GM23338 (cell line): ENCODE data around the gene PTH2. TPM values are rescaled to one million over a fixed set of nuclear protein-coding genes. Genes with fewer than 3 reads are reported as not detected.
A peak's percentile ranks its signal among the peaks of the same experiment; 100 is the strongest.

Source experiments
- ATAC-seq: fragments of 200-7000 bp; cut with Tn5 transposase; 3 replicates; pipeline ENCODE4 v1.9.1; 2020
- DNase-seq: peaks from one replicate; pipeline ENCODE4 v3.0.0-alpha.2; 2015; ENCODE audit warnings: low spot score
- H2AFZ ChIP-seq: fragments of 200-600 bp; sonication (generic); 2 replicates; pipeline ENCODE4 v1.8.0; 2016; ENCODE audit warnings: antibody characterized with exemption, mild to moderate bottlenecking, moderate library complexity
- H3F3A ChIP-seq: fragments of 200-600 bp; sonication (generic); replicated peaks from 2 replicates; pipeline ENCODE4 v1.8.0; 2017; ENCODE audit warnings: antibody characterized with exemption, mixed run types, low read depth
- H3K27ac ChIP-seq: fragments of 200-600 bp; sonication (generic); 2 replicates; pipeline ENCODE4 v1.6.1; 2016; ENCODE audit warnings: low read depth
- H3K27me3 ChIP-seq: fragments of 200-600 bp; sonication (generic); 2 replicates; pipeline ENCODE4 v1.8.0; 2016; ENCODE audit warnings: mild to moderate bottlenecking, mixed run types, moderate library complexity; ENCODE audit not compliant: insufficient read depth
- H3K36me3 ChIP-seq: fragments of 200-600 bp; sonication (generic); 2 replicates; pipeline ENCODE4 v1.8.0; 2016; ENCODE audit warnings: mild to moderate bottlenecking; ENCODE audit not compliant: insufficient read depth
- H3K4me1 ChIP-seq: fragments of 200-600 bp; sonication (generic); 2 replicates; pipeline ENCODE4 v1.8.0; 2016; ENCODE audit warnings: mild to moderate bottlenecking, moderate library complexity; ENCODE audit not compliant: insufficient read depth
- H3K4me2 ChIP-seq: fragments of 200-600 bp; sonication (generic); 2 replicates; pipeline ENCODE4 v1.7.1; 2017; ENCODE audit warnings: mixed run types
- H3K4me3 ChIP-seq: fragments of 200-600 bp; sonication (generic); 2 replicates; pipeline ENCODE4 v1.6.1; 2016; ENCODE audit warnings: mixed run types
- H3K79me2 ChIP-seq: fragments of 200-600 bp; sonication (generic); replicated peaks from 2 replicates; pipeline ENCODE4 v1.8.0; 2017; ENCODE audit warnings: mild to moderate bottlenecking; ENCODE audit not compliant: insufficient read depth
- H3K9me2 ChIP-seq: fragments of 200-600 bp; sonication (generic); 2 replicates; pipeline ENCODE4 v1.8.0; 2017; ENCODE audit not compliant: insufficient read depth
- H4K20me1 ChIP-seq: fragments of 200-600 bp; sonication (generic); replicated peaks from 2 replicates; pipeline ENCODE4 v1.8.0; 2017; ENCODE audit warnings: mild to moderate bottlenecking; ENCODE audit not compliant: insufficient read depth
- H3K27ac Mint-ChIP-seq: 2 replicates; pipeline ENCODE4 v1.8.0; 2020; ENCODE audit warnings: inconsistent platforms, mild to moderate bottlenecking, moderate library complexity, mixed read lengths
- H3K27me3 Mint-ChIP-seq: 3 replicates; pipeline ENCODE4 v1.8.0; 2022; ENCODE audit warnings: low read depth, mild to moderate bottlenecking, moderate library complexity, mixed read lengths, inconsistent platforms; ENCODE audit not compliant: insufficient read depth, poor library complexity
- H3K36me3 Mint-ChIP-seq: 3 replicates; pipeline ENCODE4 v1.8.0; 2021; ENCODE audit warnings: low read depth, mild to moderate bottlenecking, inconsistent platforms, moderate library complexity, mixed read lengths
- H3K4me1 Mint-ChIP-seq: 3 replicates; pipeline ENCODE4 v1.8.0; 2020; ENCODE audit warnings: mild to moderate bottlenecking, inconsistent platforms, mixed read lengths
- H3K4me3 Mint-ChIP-seq: 3 replicates; pipeline ENCODE4 v1.8.0; 2021; ENCODE audit warnings: moderate library complexity, mild to moderate bottlenecking, inconsistent platforms, mixed read lengths
- H3K9me3 Mint-ChIP-seq: 3 replicates; pipeline ENCODE4 v1.8.0; 2020; ENCODE audit warnings: moderate library complexity, mild to moderate bottlenecking, inconsistent platforms, mixed read lengths
- CREB1 ChIP-seq: fragments of 250-450 bp; sonication (Bioruptor Pico); IDR thresholded peaks from 2 replicates; pipeline ENCODE4 v1.5.0; 2020; ENCODE audit warnings: low read depth, mild to moderate bottlenecking, moderate library complexity
- ETS1 ChIP-seq: IDR thresholded peaks from 2 replicates; pipeline ENCODE4 v1.6.1; 2016; ENCODE audit warnings: antibody characterized with exemption
- EZH2 ChIP-seq: fragments of 200-600 bp; sonication (generic); IDR thresholded peaks from one replicate; pipeline ENCODE4 v1.8.0; 2017; ENCODE audit warnings: antibody characterized with exemption, mild to moderate bottlenecking, low read depth; ENCODE audit not compliant: unreplicated experiment
- EZH2phosphoT487 ChIP-seq: fragments of 200-600 bp; sonication (generic); IDR thresholded peaks from one replicate; pipeline ENCODE4 v1.8.1; 2018; ENCODE audit warnings: antibody characterized with exemption; ENCODE audit not compliant: unreplicated experiment
- JUNB ChIP-seq: IDR thresholded peaks from one replicate; pipeline ENCODE4 v1.6.1; 2016; ENCODE audit warnings: antibody characterized with exemption; ENCODE audit not compliant: unreplicated experiment
- NANOG ChIP-seq: IDR thresholded peaks from 2 replicates; pipeline ENCODE4 v1.6.1; 2016; ENCODE audit warnings: antibody characterized with exemption, borderline replicate concordance
- POLR2AphosphoS5 ChIP-seq: IDR thresholded peaks from 2 replicates; pipeline ENCODE4 v1.6.1; 2016; ENCODE audit warnings: antibody characterized with exemption, low read depth
- REST ChIP-seq: IDR thresholded peaks from one replicate; pipeline ENCODE4 v1.6.1; 2018; ENCODE audit warnings: antibody characterized with exemption; ENCODE audit not compliant: unreplicated experiment
- STAT1 ChIP-seq: IDR thresholded peaks from one replicate; pipeline ENCODE4 v1.6.1; 2016; ENCODE audit warnings: antibody characterized with exemption; ENCODE audit not compliant: unreplicated experiment
- ZNF114 ChIP-seq: fragments of 250-450 bp; sonication (Bioruptor Pico); IDR thresholded peaks from 2 replicates; pipeline ENCODE4 v1.5.0; 2020; ENCODE audit warnings: mild to moderate bottlenecking, moderate library complexity
- polyA plus RNA-seq: library from polyadenylated mRNA; unstranded; fragments of >200 nt; fragmentation: Nextera tagmentation; extraction: Ambion mirVana; gene quantifications from 2 replicates; pipeline ENCODE4 v1.2.1, GENCODE V29; 2016
- total RNA-seq: library from RNA; depleted of rRNA; stranded (reverse); fragments of >200 nt; shearing (Covaris generic); gene quantifications from 2 replicates; pipeline ENCODE4 v1.2.3, GENCODE V29; 2014

The PTH2 gene
- total and polyA plus RNA-seq, 2 experiments from 2014 or later, result 1.6 TPM; not detected in 1

GRCh38 chr19:49421878-49422202, 1.4 kb downstream of the PTH2 start (continued):
- TF ChIP-seq ETS1 (no peak), REST (no peak)

GRCh38 chr19:49421039-49421877, 2.0 kb downstream of the PTH2 start:
- peak overlapping the region; percentile 49 for H3K4me3 Mint-ChIP-seq
- peaks cover 49% of the 10 kb centered on the region for H3K27me3 ChIP-seq
- peak; percentile 73 for ATAC-seq

GRCh38 chr19:49420227-49420626, 3.0 kb downstream of the PTH2 start:
- peaks cover 50% of the 10 kb centered on the region for H3K27me3 Mint-ChIP-seq
- TF ChIP-seq EZH2 (no peak), POLR2AphosphoS5 (no peak), NANOG (no peak), REST (no peak), STAT1 (no peak), JUNB (no peak), EZH2phosphoT487 (no peak), ETS1 (no peak), CREB1 (no peak)

More at GRCh38 chr19:49421039-49421877, 2.0 kb downstream of the PTH2 start:
- H3K27ac Mint-ChIP-seq, result no peak overlapping the region
- no peaks in the 10 kb centered on the region; the same call in 2 of the 3 replicates for H3K36me3 Mint-ChIP-seq
- peaks cover 3% of the 10 kb centered on the region for H3K9me3 Mint-ChIP-seq
- Histone ChIP-seq H3F3A (peaks cover 26% of the 10 kb centered on the region), H3K4me1 (peaks cover 31% of the 10 kb centered on the region), H4K20me1 (peaks cover 4% of the 10 kb centered on the region; the same call in 1 of the 2 replicates), H3K4me3 (0 out of 2 replicates have a peak overlapping the region, but pooled peaks have one; percentile 31), H3K9me2 (no peaks in the 10 kb centered on the region), H3K79me2 (no peaks in the 10 kb centered on the region), H2AFZ (no peak overlapping the region), H3K36me3 (no peaks in the 10 kb centered on the region), H3K27ac (no peak overlapping the region), H3K4me2 (peak overlapping the region; percentile 34)
- H3K27me3 Mint-ChIP-seq, result peaks cover 60% of the 10 kb centered on the region
- TF ChIP-seq ZNF114 (no peak), CREB1 (0 out of 2 replicates have a peak, but pooled peaks have one; percentile 52), EZH2 (peak; percentile 60)
- DNase-seq, result peak; percentile 99
- H3K4me1 Mint-ChIP-seq, result peaks cover 62% of the 10 kb centered on the region

More at GRCh38 chr19:49420227-49420626, 3.0 kb downstream of the PTH2 start:
- H3K4me1 ChIP-seq, result peaks cover 30% of the 10 kb centered on the region
- no peak overlapping the region for H3K4me3 ChIP-seq
- peaks cover 40% of the 10 kb centered on the region for H3K27me3 ChIP-seq
- H3K27ac ChIP-seq, result no peak overlapping the region
- H2AFZ ChIP-seq, result no peak overlapping the region
- H3K36me3 ChIP-seq, result no peaks in the 10 kb centered on the region
- H3K4me3 Mint-ChIP-seq, result peak overlapping the region; percentile 11; the same call in 1 of the 3 replicates
- no peak for ATAC-seq
- H3K36me3 Mint-ChIP-seq, result no peaks in the 10 kb centered on the region; the same call in 2 of the 3 replicates
- peaks cover 4% of the 10 kb centered on the region; the same call in 1 of the 2 replicates for H4K20me1 ChIP-seq
- H3K4me1 Mint-ChIP-seq, result peaks cover 57% of the 10 kb centered on the region
- H3K9me2 ChIP-seq, result no peaks in the 10 kb centered on the region
- H3K9me3 Mint-ChIP-seq, result peaks cover 3% of the 10 kb centered on the region
- H3K4me2 ChIP-seq, result peak overlapping the region; percentile 33; the same call in 1 of the 2 replicates
- no peak for DNase-seq
- no peak overlapping the region for H3K27ac Mint-ChIP-seq
- H3F3A ChIP-seq, result peaks cover 19% of the 10 kb centered on the region
- H3K79me2 ChIP-seq, result no peaks in the 10 kb centered on the region
